Measurements from ENCODE around the gene CPVL.

DNA sequence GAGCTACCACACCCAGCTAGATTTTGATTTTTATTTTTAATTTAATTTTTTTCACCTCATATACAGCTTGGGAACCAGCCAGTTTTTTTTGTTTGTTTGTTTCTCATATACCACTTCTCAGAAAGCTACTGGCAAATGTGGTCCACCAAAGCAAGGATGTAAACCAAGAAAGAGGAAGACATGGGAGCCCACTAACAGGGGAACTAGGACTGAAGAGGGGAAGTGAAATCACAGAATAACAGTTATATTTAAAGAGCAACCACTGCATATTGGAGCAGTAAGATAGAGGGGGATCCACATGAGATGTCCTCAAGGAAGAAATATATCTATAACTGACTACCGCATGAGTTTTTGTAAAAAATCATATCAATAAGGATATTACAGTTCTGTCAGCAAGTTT, 10.5 kb downstream of the CPVL start:
- TF ChIP-seq, protein P1, sequence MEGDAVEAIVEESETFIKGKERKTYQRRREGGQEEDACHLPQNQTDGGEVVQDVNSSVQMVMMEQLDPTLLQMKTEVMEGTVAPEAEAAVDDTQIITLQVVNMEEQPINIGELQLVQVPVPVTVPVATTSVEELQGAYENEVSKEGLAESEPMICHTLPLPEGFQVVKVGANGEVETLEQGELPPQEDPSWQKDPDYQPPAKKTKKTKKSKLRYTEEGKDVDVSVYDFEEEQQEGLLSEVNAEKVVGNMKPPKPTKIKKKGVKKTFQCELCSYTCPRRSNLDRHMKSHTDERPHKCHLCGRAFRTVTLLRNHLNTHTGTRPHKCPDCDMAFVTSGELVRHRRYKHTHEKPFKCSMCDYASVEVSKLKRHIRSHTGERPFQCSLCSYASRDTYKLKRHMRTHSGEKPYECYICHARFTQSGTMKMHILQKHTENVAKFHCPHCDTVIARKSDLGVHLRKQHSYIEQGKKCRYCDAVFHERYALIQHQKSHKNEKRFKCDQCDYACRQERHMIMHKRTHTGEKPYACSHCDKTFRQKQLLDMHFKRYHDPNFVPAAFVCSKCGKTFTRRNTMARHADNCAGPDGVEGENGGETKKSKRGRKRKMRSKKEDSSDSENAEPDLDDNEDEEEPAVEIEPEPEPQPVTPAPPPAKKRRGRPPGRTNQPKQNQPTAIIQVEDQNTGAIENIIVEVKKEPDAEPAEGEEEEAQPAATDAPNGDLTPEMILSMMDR (IDR thresholded peaks at IDR 0.05) = no peak
- no peak for TF ChIP-seq EZH2 (IDR thresholded peaks at IDR 0.05)
- no peak for TF ChIP-seq EZH2phosphoT487 (IDR thresholded peaks at IDR 0.05)

Data from neural progenitor cell (in vitro differentiated cells).